ENCODE results near the gene SLC41A3.

DNA sequence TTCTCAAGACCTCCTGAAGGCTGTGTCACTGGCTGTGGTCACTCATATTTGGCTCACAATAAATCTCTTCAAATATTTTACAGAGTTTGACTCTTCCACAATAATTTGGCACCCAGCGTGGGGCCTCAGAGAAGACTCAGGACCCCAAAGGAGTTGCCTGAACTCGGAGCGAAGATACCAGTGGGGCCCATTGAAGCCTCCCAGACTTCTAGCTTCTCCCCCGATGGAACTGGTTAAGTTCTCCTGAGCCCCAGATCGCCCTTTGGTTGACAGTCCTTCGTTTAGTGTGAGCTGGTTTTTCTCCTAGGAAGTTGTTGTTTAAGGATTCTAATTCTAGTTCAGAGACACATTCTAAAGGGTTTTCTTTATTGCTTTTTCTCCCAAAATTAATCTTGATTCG lies 1.4 kb upstream of the SLC41A3 start:
- TF ChIP-seq POLR2A (IDR thresholded peaks at IDR 0.05) (no peak), POLR2AphosphoS5 (IDR thresholded peaks at IDR 0.05) (no peak)
- TF ChIP-seq, protein P1, sequence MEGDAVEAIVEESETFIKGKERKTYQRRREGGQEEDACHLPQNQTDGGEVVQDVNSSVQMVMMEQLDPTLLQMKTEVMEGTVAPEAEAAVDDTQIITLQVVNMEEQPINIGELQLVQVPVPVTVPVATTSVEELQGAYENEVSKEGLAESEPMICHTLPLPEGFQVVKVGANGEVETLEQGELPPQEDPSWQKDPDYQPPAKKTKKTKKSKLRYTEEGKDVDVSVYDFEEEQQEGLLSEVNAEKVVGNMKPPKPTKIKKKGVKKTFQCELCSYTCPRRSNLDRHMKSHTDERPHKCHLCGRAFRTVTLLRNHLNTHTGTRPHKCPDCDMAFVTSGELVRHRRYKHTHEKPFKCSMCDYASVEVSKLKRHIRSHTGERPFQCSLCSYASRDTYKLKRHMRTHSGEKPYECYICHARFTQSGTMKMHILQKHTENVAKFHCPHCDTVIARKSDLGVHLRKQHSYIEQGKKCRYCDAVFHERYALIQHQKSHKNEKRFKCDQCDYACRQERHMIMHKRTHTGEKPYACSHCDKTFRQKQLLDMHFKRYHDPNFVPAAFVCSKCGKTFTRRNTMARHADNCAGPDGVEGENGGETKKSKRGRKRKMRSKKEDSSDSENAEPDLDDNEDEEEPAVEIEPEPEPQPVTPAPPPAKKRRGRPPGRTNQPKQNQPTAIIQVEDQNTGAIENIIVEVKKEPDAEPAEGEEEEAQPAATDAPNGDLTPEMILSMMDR (IDR thresholded peaks at IDR 0.05): no peak
